ENCODE results near the gene PFKL. TPM values are rescaled to one million over a fixed set of nuclear protein-coding genes. Genes with fewer than 3 reads are reported as not detected.

The PFKL gene
- total RNA-seq (ENCODE audit: unreplicated experiment): 66.6 TPM
- long read RNA-seq, transcript PFKL-201 (22 exons, 2,912 nt): major isoform, 63 of 74 reads
- long read RNA-seq, partial matches to known transcripts: 5 of 74 reads
- long read RNA-seq, other reads (novel, unspliced or antisense): 6 of 74 reads

- H3K27ac Mint-ChIP-seq (ENCODE audit: unreplicated experiment): no peak within 1 kb of the TSS
- H3K27me3 Mint-ChIP-seq (ENCODE audit: unreplicated experiment): peaks cover 1% of the 10 kb centered on the region
- peak; percentile 67 for DNase-seq (ENCODE audit: low spot score)
- H3K4me1 Mint-ChIP-seq (ENCODE audit: unreplicated experiment): peaks cover 4% of the 10 kb centered on the region
- H3K4me3 Mint-ChIP-seq (ENCODE audit: unreplicated experiment): peak within 1 kb of the TSS; percentile 88
- no peaks in the 10 kb centered on the region for H3K9me3 Mint-ChIP-seq (ENCODE audit: unreplicated experiment)
- H3K36me3 Mint-ChIP-seq (ENCODE audit: low read depth, unreplicated experiment): no peaks in the 10 kb centered on the region
- TF ChIP-seq, protein P1, sequence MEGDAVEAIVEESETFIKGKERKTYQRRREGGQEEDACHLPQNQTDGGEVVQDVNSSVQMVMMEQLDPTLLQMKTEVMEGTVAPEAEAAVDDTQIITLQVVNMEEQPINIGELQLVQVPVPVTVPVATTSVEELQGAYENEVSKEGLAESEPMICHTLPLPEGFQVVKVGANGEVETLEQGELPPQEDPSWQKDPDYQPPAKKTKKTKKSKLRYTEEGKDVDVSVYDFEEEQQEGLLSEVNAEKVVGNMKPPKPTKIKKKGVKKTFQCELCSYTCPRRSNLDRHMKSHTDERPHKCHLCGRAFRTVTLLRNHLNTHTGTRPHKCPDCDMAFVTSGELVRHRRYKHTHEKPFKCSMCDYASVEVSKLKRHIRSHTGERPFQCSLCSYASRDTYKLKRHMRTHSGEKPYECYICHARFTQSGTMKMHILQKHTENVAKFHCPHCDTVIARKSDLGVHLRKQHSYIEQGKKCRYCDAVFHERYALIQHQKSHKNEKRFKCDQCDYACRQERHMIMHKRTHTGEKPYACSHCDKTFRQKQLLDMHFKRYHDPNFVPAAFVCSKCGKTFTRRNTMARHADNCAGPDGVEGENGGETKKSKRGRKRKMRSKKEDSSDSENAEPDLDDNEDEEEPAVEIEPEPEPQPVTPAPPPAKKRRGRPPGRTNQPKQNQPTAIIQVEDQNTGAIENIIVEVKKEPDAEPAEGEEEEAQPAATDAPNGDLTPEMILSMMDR (IDR thresholded peaks at IDR 0.05; ENCODE audit: unreplicated experiment): no peak
Observed at GRCh38 chr21:44299458-44300261, at the start of gene PFKL. Gene PFKL (plus strand): TSS chr21:44300053. CDS start chr21:44300106, 53 bp downstream.

DNA sequence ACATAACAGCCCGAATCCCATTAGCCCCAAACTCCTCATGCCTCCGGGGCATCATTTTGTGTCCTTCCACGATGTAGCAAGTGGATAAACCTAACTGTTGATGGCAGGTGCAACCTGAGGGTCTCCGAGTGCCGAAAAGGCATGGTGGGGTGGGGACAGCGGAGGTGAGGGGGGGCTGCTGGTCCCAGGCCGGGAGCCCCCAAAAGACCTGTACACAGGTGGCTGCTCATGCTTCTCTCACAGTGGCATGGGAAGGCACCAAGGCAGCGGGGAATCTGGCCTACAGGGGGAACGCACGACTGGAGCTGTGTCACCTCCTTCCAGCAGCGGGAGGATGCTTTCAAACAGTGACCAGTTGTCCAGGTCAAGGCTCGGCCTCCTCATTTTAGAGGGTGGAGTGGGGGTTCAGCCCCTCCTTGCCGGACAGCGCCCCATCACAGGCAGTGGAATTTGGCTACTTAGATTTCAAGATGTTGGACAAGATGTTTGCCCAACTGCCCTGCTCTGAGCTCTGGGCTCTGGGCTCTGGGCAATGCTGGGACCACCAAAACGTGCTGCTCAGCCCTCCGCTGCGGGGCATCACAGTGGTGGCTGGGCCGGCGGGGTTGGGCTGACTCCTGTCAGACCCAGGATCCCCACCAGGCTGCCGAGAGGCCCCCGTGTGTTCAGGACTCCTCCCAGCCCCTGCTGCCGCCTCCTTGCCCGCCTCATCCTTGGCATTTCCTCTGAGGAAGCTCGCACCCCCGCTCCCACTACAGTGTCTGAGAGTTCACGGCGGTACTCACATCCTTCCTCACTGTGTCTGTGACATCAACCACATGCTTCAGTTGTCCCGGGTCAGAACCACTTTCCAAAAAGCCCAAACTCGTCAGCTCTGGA lies 45.8 kb upstream of the PFKL start:
- TF ChIP-seq, protein P1 (IDR thresholded peaks at IDR 0.05; ENCODE audit: unreplicated experiment): no peak
- Mint-ChIP-seq H3K9me3 (ENCODE audit: unreplicated experiment) (no peaks in the 10 kb centered on the region), H3K4me1 (ENCODE audit: unreplicated experiment) (peaks cover 3% of the 10 kb centered on the region), H3K4me3 (ENCODE audit: unreplicated experiment) (no peak overlapping the region), H3K27me3 (ENCODE audit: unreplicated experiment) (no peaks in the 10 kb centered on the region), H3K27ac (ENCODE audit: unreplicated experiment) (no peak overlapping the region), H3K36me3 (ENCODE audit: low read depth, unreplicated experiment) (no peaks in the 10 kb centered on the region)
- DNase-seq (ENCODE audit: low spot score): no peak

GRCh38 chr21:44255511-44255981 lies 44.3 kb upstream of the PFKL start:
- Mint-ChIP-seq H3K9me3 (ENCODE audit: unreplicated experiment) (no peaks in the 10 kb centered on the region), H3K27me3 (ENCODE audit: unreplicated experiment) (no peaks in the 10 kb centered on the region), H3K36me3 (ENCODE audit: low read depth, unreplicated experiment) (no peaks in the 10 kb centered on the region), H3K27ac (ENCODE audit: unreplicated experiment) (no peak overlapping the region), H3K4me3 (ENCODE audit: unreplicated experiment) (no peak overlapping the region), H3K4me1 (ENCODE audit: unreplicated experiment) (peaks cover 3% of the 10 kb centered on the region)
- TF ChIP-seq, protein P1 (IDR thresholded peaks at IDR 0.05; ENCODE audit: unreplicated experiment): no peak
- DNase-seq (ENCODE audit: low spot score): no peak

- H3K9me3 Mint-ChIP-seq (ENCODE audit: unreplicated experiment): no peaks in the 10 kb centered on the region
- H3K27ac Mint-ChIP-seq (ENCODE audit: unreplicated experiment): no peak overlapping the region
- no peaks in the 10 kb centered on the region for H3K36me3 Mint-ChIP-seq (ENCODE audit: low read depth, unreplicated experiment)
- H3K27me3 Mint-ChIP-seq (ENCODE audit: unreplicated experiment): no peaks in the 10 kb centered on the region
- TF ChIP-seq, protein P1 (IDR thresholded peaks at IDR 0.05; ENCODE audit: unreplicated experiment): no peak
- H3K4me3 Mint-ChIP-seq (ENCODE audit: unreplicated experiment): no peak overlapping the region
- peaks cover 3% of the 10 kb centered on the region for H3K4me1 Mint-ChIP-seq (ENCODE audit: unreplicated experiment)
- no peak for DNase-seq (ENCODE audit: low spot score)
Observed at GRCh38 chr21:44258056-44258725, 41.7 kb upstream of the PFKL start.
